Fibroblast of lung (primary cell): ENCODE results near the gene RNF43.

Source experiments
- CTCF ChIP-seq, 2 donors: IDR thresholded peaks in 1 of 2; conservative IDR thresholded peaks in 1 of 2; 1 replicate in 1 of 2; 2 replicates in 1 of 2; pipeline ENCODE4 v1.5.1; 2011 to 2012; ENCODE audit warnings: low read length in 2 of 2, control low read depth in 1 of 2, inconsistent platforms in 1 of 2, low read depth in 1 of 2, mild to moderate bottlenecking in 1 of 2
- EZH2 ChIP-seq: IDR thresholded peaks from 2 replicates; pipeline ENCODE4 v1.5.1; 2012; ENCODE audit warnings: low read length, control low read depth, mild to moderate bottlenecking; ENCODE audit errors: missing control alignments

DNA sequence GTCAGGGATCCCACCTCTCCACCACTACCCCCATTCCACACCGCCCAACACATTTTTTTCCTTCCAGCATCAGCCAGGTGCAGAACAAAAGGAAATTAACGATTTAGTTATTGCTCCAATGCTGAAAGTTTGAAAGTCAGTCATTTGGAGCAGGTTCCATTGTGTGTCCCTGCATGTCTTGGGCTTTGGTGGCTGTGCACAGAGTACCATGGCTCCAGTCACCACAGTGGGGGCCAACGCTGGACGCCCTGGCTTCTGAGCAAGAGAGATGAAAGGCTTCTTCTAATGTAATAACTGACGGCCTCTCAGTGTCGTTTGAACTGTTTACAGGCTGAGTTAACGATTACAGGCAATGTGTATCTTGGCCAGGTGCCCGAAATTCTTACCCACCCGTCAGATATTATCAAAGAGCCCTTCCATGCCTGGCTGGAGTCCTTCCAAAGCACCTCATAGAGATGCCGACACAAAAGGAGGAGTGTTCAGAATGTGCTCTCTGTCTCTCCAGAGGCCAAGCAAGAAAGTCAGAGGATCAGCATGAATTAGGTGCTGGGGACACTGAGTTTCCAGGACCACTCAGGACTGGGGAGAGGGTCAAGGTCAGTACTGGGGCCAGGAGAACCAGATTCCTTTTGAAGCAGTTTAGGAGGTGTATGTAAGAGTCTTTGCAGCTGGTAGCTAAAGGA, 25.9 kb downstream of the RNF43 start:
- no peak for TF ChIP-seq EZH2
- TF ChIP-seq CTCF (conservative IDR thresholded peaks at IDR 0.05 in 1 of 2, IDR thresholded peaks at IDR 0.05 in 1 of 2; ENCODE audit: low read depth in 1 of 2, low read length in 2 of 2) = no peak
